OCI-LY7 (cell line): Measurements from ENCODE around the gene CRACR2B. TPM values are rescaled to one million over a fixed set of nuclear protein-coding genes. Genes with fewer than 3 reads are reported as not detected.

Experiments
- Bru-seq: library from RNA; stranded (reverse); fragments of 400-500 nt; gene quantifications from one replicate; lab custom pipeline; 2021; lab: Mats Ljungman, UMichigan
- BruChase-seq, 2 experiments: library from RNA; stranded (reverse); fragments of 400-500 nt; gene quantifications; one replicate each; lab custom pipeline; 2021; lab: Mats Ljungman, UMichigan
- BruUV-seq: library from RNA; stranded (reverse); fragments of 400-500 nt; replicated peaks from 2 replicates; lab custom pipeline; 2021; lab: Mats Ljungman, UMichigan
- CTCF ChIA-PET: fragments of 300-600 bp; sonication (Branson Sonifier 250); formaldehyde crosslinking; loops from one replicate; lab custom pipeline; 2022; ENCODE audit warnings: antibody characterized with exemption; ENCODE audit not compliant: unreplicated experiment; lab: Charles Lee
- POLR2A ChIA-PET: fragments of 300-600 bp; sonication (Branson Sonifier 250); formaldehyde crosslinking; loops from one replicate; lab custom pipeline; 2022; ENCODE audit warnings: antibody characterized with exemption; lab: Charles Lee
- DNase-seq: peaks from one replicate; pipeline ENCODE4 v3.0.0-alpha.2; 2015; ENCODE audit warnings: low spot score
- H2AFZ ChIP-seq: fragments of 200-600 bp; sonication (generic), shearing (Covaris generic); 2 replicates; pipeline ENCODE4 v1.6.1; 2014; ENCODE audit warnings: mild to moderate bottlenecking, antibody characterized with exemption, low read length, moderate library complexity
- H3K27ac ChIP-seq: fragments of 200-600 bp; sonication (generic); 2 replicates; pipeline ENCODE4 v1.5.1; 2014; ENCODE audit warnings: mixed run types, low read depth, mild to moderate bottlenecking, moderate library complexity, low read length, inconsistent platforms; ENCODE audit not compliant: poor library complexity, severe bottlenecking
- H3K36me3 ChIP-seq: fragments of 200-600 bp; sonication (generic); 2 replicates; pipeline ENCODE4 v1.6.1; 2014; ENCODE audit warnings: mild to moderate bottlenecking, antibody characterized with exemption, low read length, moderate library complexity, mixed read lengths; ENCODE audit not compliant: insufficient read depth
- H3K4me1 ChIP-seq: fragments of 200-600 bp; sonication (generic); 2 replicates; pipeline ENCODE4 v1.5.1; 2014; ENCODE audit warnings: mild to moderate bottlenecking, low read length; ENCODE audit not compliant: insufficient read depth, poor library complexity, severe bottlenecking
- H3K4me2 ChIP-seq: fragments of 200-600 bp; sonication (generic); 2 replicates; pipeline ENCODE4 v1.6.1; 2014; ENCODE audit warnings: mild to moderate bottlenecking, low read length
- H3K4me3 ChIP-seq: fragments of 200-600 bp; sonication (generic); 2 replicates; pipeline ENCODE4 v1.5.1; 2014; ENCODE audit warnings: mild to moderate bottlenecking, low read depth, low read length; ENCODE audit not compliant: poor library complexity, severe bottlenecking
- H3K79me2 ChIP-seq: fragments of 200-600 bp; sonication (generic); 2 replicates; pipeline ENCODE4 v1.6.1; 2016; ENCODE audit warnings: low read depth, mild to moderate bottlenecking, low read length, moderate library complexity, mixed read lengths; ENCODE audit not compliant: insufficient read depth
- H3K9me2 ChIP-seq: fragments of 200-600 bp; sonication (generic); 2 replicates; pipeline ENCODE4 v1.6.1; 2016; ENCODE audit warnings: mild to moderate bottlenecking, low read length, mixed read lengths; ENCODE audit not compliant: insufficient read depth
- H3K9me3 ChIP-seq: fragments of 200-600 bp; sonication (generic); 2 replicates; pipeline ENCODE4 v1.6.1; 2014; ENCODE audit warnings: mild to moderate bottlenecking, mixed run types, low read length, mixed read lengths
- H4K20me1 ChIP-seq: fragments of 200-600 bp; sonication (generic); 2 replicates; pipeline ENCODE4 v1.6.1; 2014; ENCODE audit warnings: mild to moderate bottlenecking, antibody characterized with exemption, low read length, moderate library complexity, mixed read lengths; ENCODE audit not compliant: insufficient read depth
- EZH2phosphoT487 ChIP-seq: fragments of 200-600 bp; sonication (generic); IDR thresholded peaks from 2 replicates; pipeline ENCODE4 v1.6.1; 2018; ENCODE audit warnings: low read depth, borderline replicate concordance, mild to moderate bottlenecking, mixed run types, antibody characterized with exemption, low read length, moderate library complexity, mixed read lengths
- intact Hi-C: fragments of 100-400 bp; cut with micrococcal nuclease; formaldehyde crosslinking; loops from one replicate; pipeline ENCODE4 v1.10.0; 2022; ENCODE audit not compliant: unreplicated experiment
- long read RNA-seq: library from polyadenylated mRNA; stranded (forward); transcript quantifications from one replicate; pipeline ENCODE4 v2.0.0, GENCODE V29; 2022
- total RNA-seq, 2 experiments: library from RNA; depleted of rRNA in 1 of 2; stranded (reverse); fragments of >200 nt in 1 of 2; shearing (Covaris generic) in 1 of 2; gene quantifications; 2 replicates each; pipeline ENCODE4 v1.2.3, GENCODE V29; 2014 to 2022
- TF ChIP-seq, protein P1 (sequence below): fragments of 200-600 bp; sonication (generic); conservative IDR thresholded peaks from 2 replicates; pipeline ENCODE4 v1.5.1; 2014; ENCODE audit warnings: mild to moderate bottlenecking, antibody characterized with exemption, low read length, moderate library complexity, mixed read lengths

Gene CRACR2B
- total RNA-seq (2014; rRNA removed; shearing (Covaris generic)) (2.2 and 2.8 TPM in 2 replicates), total RNA-seq (2022) (20.1 and 21.0 TPM in 2 replicates), Bru-seq, nascent RNA (percentile 31 among the genes with signal in this experiment), BruChase-seq, experiment 1, labeled RNA remaining after a 6-hour chase (percentile 42 among the genes with signal in this experiment), BruChase-seq, experiment 2, labeled RNA remaining after a 2-hour chase (percentile 14 among the genes with signal in this experiment)
- long read RNA-seq, partial matches to known transcripts: 3 of 48 reads
- long read RNA-seq, other reads (novel, unspliced or antisense): 38 of 48 reads

DNA sequence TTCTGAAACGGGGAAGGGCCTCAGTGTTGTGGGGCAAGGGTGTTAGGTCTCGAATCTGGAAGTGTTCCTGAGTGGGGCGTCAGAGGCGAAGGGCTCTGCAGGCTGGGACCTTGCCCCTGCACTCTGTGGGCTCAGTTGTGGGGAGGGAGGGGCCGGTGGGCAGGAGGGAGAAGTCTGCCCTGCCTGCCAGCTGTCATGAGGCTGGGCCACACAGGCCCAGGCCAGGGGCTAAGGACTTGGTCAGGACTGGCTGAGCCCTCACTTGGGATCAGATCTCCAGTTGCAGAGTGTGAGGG lies at the start of gene CRACR2B:
CRACR2B (plus strand) TSS at position 23 of the 296 bp plus-strand sequence. CDS start 689 bp downstream, outside the sequence.
- Histone ChIP-seq H3K79me2 (no peaks in the 10 kb centered on the region), H3K9me3 (no peaks in the 10 kb centered on the region), H3K4me1 (peaks cover 36% of the 10 kb centered on the region), H3K36me3 (no peaks in the 10 kb centered on the region), H3K27ac (no peak within 1 kb of the TSS), H3K9me2 (no peaks in the 10 kb centered on the region), H4K20me1 (no peaks in the 10 kb centered on the region), H2AFZ (peak within 1 kb of the TSS; percentile 59; the same call in 1 of the 2 replicates), H3K4me3 (peak within 1 kb of the TSS; percentile 62), H3K4me2 (peak within 1 kb of the TSS; percentile 76)
- POLR2A ChIA-PET: interaction anchor here (0.8 kb wide), 1 partner anchor 8 kb away, joined by 3 read pairs; no protein-coding TSS in a partner anchor
- no TSS peak for BruUV-seq
- CTCF ChIA-PET: no interaction called here
- no peak for DNase-seq
- intact Hi-C loops: no loop called here
- no peak for TF ChIP-seq EZH2phosphoT487
- TF ChIP-seq, protein P1, sequence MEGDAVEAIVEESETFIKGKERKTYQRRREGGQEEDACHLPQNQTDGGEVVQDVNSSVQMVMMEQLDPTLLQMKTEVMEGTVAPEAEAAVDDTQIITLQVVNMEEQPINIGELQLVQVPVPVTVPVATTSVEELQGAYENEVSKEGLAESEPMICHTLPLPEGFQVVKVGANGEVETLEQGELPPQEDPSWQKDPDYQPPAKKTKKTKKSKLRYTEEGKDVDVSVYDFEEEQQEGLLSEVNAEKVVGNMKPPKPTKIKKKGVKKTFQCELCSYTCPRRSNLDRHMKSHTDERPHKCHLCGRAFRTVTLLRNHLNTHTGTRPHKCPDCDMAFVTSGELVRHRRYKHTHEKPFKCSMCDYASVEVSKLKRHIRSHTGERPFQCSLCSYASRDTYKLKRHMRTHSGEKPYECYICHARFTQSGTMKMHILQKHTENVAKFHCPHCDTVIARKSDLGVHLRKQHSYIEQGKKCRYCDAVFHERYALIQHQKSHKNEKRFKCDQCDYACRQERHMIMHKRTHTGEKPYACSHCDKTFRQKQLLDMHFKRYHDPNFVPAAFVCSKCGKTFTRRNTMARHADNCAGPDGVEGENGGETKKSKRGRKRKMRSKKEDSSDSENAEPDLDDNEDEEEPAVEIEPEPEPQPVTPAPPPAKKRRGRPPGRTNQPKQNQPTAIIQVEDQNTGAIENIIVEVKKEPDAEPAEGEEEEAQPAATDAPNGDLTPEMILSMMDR: no peak

DNA sequence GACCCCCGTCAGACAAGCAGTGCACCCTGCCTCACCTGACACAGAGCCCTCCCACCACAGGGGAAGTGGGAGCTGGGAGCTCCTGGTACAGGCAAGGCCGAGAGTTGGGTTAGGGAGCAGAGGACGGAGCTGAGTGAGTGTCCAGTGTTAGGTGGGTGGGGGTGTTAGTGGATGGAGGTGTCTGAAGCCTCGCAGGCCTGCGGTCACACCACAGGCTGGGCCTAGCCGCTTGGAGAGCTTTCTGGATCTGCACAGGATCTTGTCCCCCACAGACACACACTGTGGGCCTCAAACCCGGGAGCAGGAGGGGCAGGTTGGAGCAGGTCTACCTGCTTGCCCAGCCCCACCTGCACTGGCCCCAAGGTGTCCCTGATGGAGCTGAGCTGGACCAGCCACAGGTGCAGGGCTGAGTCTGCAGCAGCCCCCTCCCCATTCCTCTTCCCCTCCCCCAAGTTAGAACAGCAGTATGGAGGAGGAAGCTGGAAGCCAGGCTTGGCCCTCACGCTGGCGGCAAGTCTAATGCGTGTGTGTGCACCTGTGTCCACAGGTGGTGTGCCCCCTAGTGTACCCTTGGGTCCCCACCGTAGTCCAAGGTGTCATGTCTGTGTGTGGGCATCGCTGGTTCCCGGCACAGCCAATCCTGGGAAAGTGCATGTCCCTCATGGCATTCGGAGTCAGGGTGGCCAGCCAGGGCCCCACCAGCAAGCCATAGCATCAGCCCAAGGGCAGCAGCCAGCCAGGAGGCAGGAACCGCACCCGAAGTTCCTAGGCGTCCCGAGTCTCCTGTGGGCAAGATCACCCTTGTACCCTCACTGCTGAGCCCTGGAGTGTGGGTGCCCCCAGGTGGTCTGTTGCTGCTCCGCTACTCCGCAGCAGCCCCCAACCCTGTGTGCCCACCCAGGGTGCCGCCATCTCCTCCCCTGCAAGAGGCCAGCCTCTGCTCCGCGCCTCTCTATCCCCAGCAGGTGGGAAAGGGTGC lies 48.5 kb upstream of the CRACR2B start:
- H3K4me2 ChIP-seq: peak overlapping the region; percentile 81; the same call in 1 of the 2 replicates

More for the DNA sequence above, 48.5 kb upstream of the CRACR2B start:
- Histone ChIP-seq H3K4me1 (peaks cover 22% of the 10 kb centered on the region), H4K20me1 (no peaks in the 10 kb centered on the region), H2AFZ (no peak overlapping the region), H3K4me3 (no peak overlapping the region), H3K79me2 (peaks cover 26% of the 10 kb centered on the region), H3K27ac (no peak overlapping the region), H3K9me2 (no peaks in the 10 kb centered on the region), H3K36me3 (peaks cover 7% of the 10 kb centered on the region; the same call in 1 of the 2 replicates), H3K9me3 (no peaks in the 10 kb centered on the region)
- no peak for TF ChIP-seq EZH2phosphoT487
- TF ChIP-seq, protein P1: peak; percentile 30; the same call in 1 of the 2 replicates
- POLR2A ChIA-PET: interaction anchor here (0.6 to 1.0 kb wide), 2 partner anchors 31 to 167 kb away, joined by 3 read pairs; no protein-coding TSS in a partner anchor
- DNase-seq: no peak
- CTCF ChIA-PET: no interaction called here
- intact Hi-C loops: no loop called here
- TSS peak; percentile 26 for BruUV-seq
